ENCODE data around the gene RAB5B. TPM values are rescaled to one million over a fixed set of nuclear protein-coding genes. Genes with fewer than 3 reads are reported as not detected.

RAB5B gene
- total and polyA plus RNA-seq, 10 of the 15 experiments (the other 5 are each of a cell fraction or from before 2014, with no cell fraction given) = 7.5 to 149 (median 37.8) TPM

- TF ChIP-seq DPF2 (IDR thresholded peaks at IDR 0.05) (no peak), BHLHE40 (IDR thresholded peaks at IDR 0.05; ENCODE audit: borderline replicate concordance in 1 of 2, low read depth in 2 of 2, low read length in 1 of 2) (no peak), BCLAF1 (IDR thresholded peaks at IDR 0.05) (no peak), JUNB (IDR thresholded peaks at IDR 0.05) (no peak), SMAD1 (IDR thresholded peaks at IDR 0.05; ENCODE audit: low read depth, partially characterized antibody) (peak; percentile 27), PKNOX1 (IDR thresholded peaks at IDR 0.05) (no peak), TCF12 (IDR thresholded peaks at IDR 0.05; ENCODE audit: low read depth, low read length) (0 out of 2 replicates have a peak, but pooled peaks have one; percentile 18), RCOR1 (conservative IDR thresholded peaks at IDR 0.05; ENCODE audit: low read depth, low read length) (no peak), RAD21 (IDR thresholded peaks at IDR 0.05; ENCODE audit: insufficient read depth, low read depth, low read length) (no peak), KLF5 (IDR thresholded peaks at IDR 0.05; ENCODE audit: partially characterized antibody) (no peak), ZNF687 (IDR thresholded peaks at IDR 0.05) (no peak), SUZ12 (IDR thresholded peaks at IDR 0.05; ENCODE audit: unreplicated experiment) (no peak), NFYA (IDR thresholded peaks at IDR 0.05; ENCODE audit: borderline replicate concordance, low read depth, low read length) (no peak), SREBF1 (IDR thresholded peaks at IDR 0.05; ENCODE audit: low read length) (no peak), ESRRA (IDR thresholded peaks at IDR 0.05; ENCODE audit: low read length) (no peak), REST (IDR thresholded peaks at IDR 0.05; ENCODE audit: low read depth, low read length) (no peak), KAT2A (conservative IDR thresholded peaks at IDR 0.05; ENCODE audit: control insufficient read depth, low read depth, low read length) (no peak), PAX5 (IDR thresholded peaks at IDR 0.05; ENCODE audit: borderline replicate concordance, low read depth, low read length) (no peak), NR2F1 (conservative IDR thresholded peaks at IDR 0.05) (no peak), POU2F2 (IDR thresholded peaks at IDR 0.05; ENCODE audit: borderline replicate concordance, low read depth, low read length) (peak; percentile 43; the same call in 1 of the 3 replicates), TCF3 (IDR thresholded peaks at IDR 0.05; ENCODE audit: borderline replicate concordance, insufficient read depth, low read depth, low read length) (no peak)
Measured at GRCh38 chr12:55932551-55932910, 41.3 kb upstream of the RAB5B start (continued).
